ENCODE results near the gene GSTM1. TPM values are rescaled to one million over a fixed set of nuclear protein-coding genes. Genes with fewer than 3 reads are reported as not detected.

GSTM1 gene
- total and polyA plus RNA-seq, 10 of the 15 experiments (the other 5 are each of a cell fraction or from before 2014, with no cell fraction given), result 16.0 to 75.6 (median 46.4) TPM

GRCh38 chr1:109733236-109733870 lies 45.7 kb downstream of the GSTM1 start:
- Histone ChIP-seq H3K27me3 (replicated peaks in 1 of 2; ENCODE audit: control insufficient read depth in 2 of 2, insufficient read depth in 2 of 2, low read length in 1 of 2) (peaks cover 0 to 3% of the 10 kb centered on the region in 2 experiments; a peak in 2 of 4 replicates), H3K79me2 (ENCODE audit: control insufficient read depth, insufficient read depth, low read length) (no peaks in the 10 kb centered on the region), H3K4me2 (ENCODE audit: control insufficient read depth, insufficient read depth) (no peak overlapping the region), H4K20me1 (ENCODE audit: control insufficient read depth, insufficient read depth) (no peaks in the 10 kb centered on the region), H3K27ac (ENCODE audit: control insufficient read depth, insufficient read depth) (no peak overlapping the region), H2AFZ (ENCODE audit: control insufficient read depth, low read depth, low read length) (no peak overlapping the region), H3K4me1 (ENCODE audit: control insufficient read depth, insufficient read depth, low read length) (no peaks in the 10 kb centered on the region), H3K4me3 (no peak overlapping the region), H3K9ac (ENCODE audit: control insufficient read depth, insufficient read depth, low read length) (no peak overlapping the region), H3K9me3 (replicated peaks; ENCODE audit: control insufficient read depth, insufficient read depth, low read length) (no peaks in the 10 kb centered on the region), H3K36me3 (ENCODE audit: control insufficient read depth in 2 of 2, insufficient read depth in 2 of 2, low read length in 1 of 2) (no peaks in the 10 kb centered on the region)
- intact Hi-C loops (cut with micrococcal nuclease; ENCODE audit: unreplicated experiment), result no loop called here
- ATAC-seq (no peak), DNase-seq (ENCODE audit: low read depth, low spot score) (no peak), FAIRE-seq (no peak)
- POLR2A ChIA-PET, result interaction anchor here (0.6 kb wide), 1 partner anchor 313 kb away, joined by 3 read pairs; no protein-coding TSS in a partner anchor
- in situ Hi-C loops (cut with MboI), result no loop called here
- BruUV-seq (replicated peaks), result no TSS peak
- TF ChIP-seq PAX5 (IDR thresholded peaks at IDR 0.05; ENCODE audit: borderline replicate concordance, low read depth, low read length), result no peak
- TF ChIP-seq CHD1 (IDR thresholded peaks at IDR 0.05; ENCODE audit: low read depth, low read length), result no peak
- no peak for TF ChIP-seq STAT3 (IDR thresholded peaks at IDR 0.05; ENCODE audit: low read depth, low read length)
- TF ChIP-seq CREB1 (IDR thresholded peaks at IDR 0.05; ENCODE audit: low read depth), result no peak
- TF ChIP-seq NR2C1 (IDR thresholded peaks at IDR 0.05), result no peak
- no peak for TF ChIP-seq HCFC1 (IDR thresholded peaks at IDR 0.05; ENCODE audit: low read length)
- no peak for TF ChIP-seq EZH2 (IDR thresholded peaks at IDR 0.05; ENCODE audit: borderline replicate concordance, control insufficient read depth, low read depth, low read length)
- no peak for TF ChIP-seq CTCF (IDR thresholded peaks at IDR 0.05 in 2 of 3, conservative IDR thresholded peaks at IDR 0.05 in 1 of 3; ENCODE audit: control insufficient read depth in 2 of 3, extremely low read depth in 1 of 3, insufficient read depth in 1 of 3, low read depth in 3 of 3, low read length in 3 of 3)
- no peak for TF ChIP-seq SMC3 (IDR thresholded peaks at IDR 0.05; ENCODE audit: borderline replicate concordance, low read length)
- TF ChIP-seq KLF5 (IDR thresholded peaks at IDR 0.05; ENCODE audit: partially characterized antibody), result no peak
- no peak for TF ChIP-seq RBBP5 (conservative IDR thresholded peaks at IDR 0.05)
- no peak for TF ChIP-seq ATF3 (IDR thresholded peaks at IDR 0.05; ENCODE audit: borderline replicate concordance, extremely low read depth, low read depth, low read length)
- no peak for TF ChIP-seq E4F1 (IDR thresholded peaks at IDR 0.05; ENCODE audit: borderline replicate concordance, partially characterized antibody)
- TF ChIP-seq POU2F2 (IDR thresholded peaks at IDR 0.05; ENCODE audit: borderline replicate concordance, low read depth, low read length), result no peak
- no peak for TF ChIP-seq TAF1 (IDR thresholded peaks at IDR 0.05; ENCODE audit: borderline replicate concordance, low read depth, low read length)
- no peak for TF ChIP-seq JUNB (IDR thresholded peaks at IDR 0.05)
- CTCF ChIA-PET, result interaction anchor here (0.8 kb wide), 1 partner anchor 13 kb away, joined by 3 read pairs; no protein-coding TSS in a partner anchor
- WGBS (ENCODE audit: insufficient coverage, insufficient replicate concordance, low lambda C conversion rate, missing lambda C conversion rate), result 71% methylated on average over 4 of the region's 4 CpGs
- SMC1A ChIA-PET (ENCODE audit: uncharacterized antibody, unreplicated experiment), result interaction anchor here (0.6 to 1.1 kb wide), 2 partner anchors 93 to 317 kb away, joined by 3 read pairs; no protein-coding TSS in a partner anchor
- RAD21 ChIA-PET (ENCODE audit: unreplicated experiment), result no interaction called here

Data from GM12878 (cell line).